ENCODE results near the gene FIBIN. TPM values are rescaled to one million over a fixed set of nuclear protein-coding genes. Genes with fewer than 3 reads are reported as not detected.

Gene FIBIN
- polyA plus RNA-seq, 1 donor from 2014 or later: not detected

- TF ChIP-seq EZH2 (IDR thresholded peaks at IDR 0.05; ENCODE audit: borderline replicate concordance, insufficient read depth, low read length, poor library complexity, severe bottlenecking) (no peak), EP300 (conservative IDR thresholded peaks at IDR 0.05; ENCODE audit: poor library complexity, severe bottlenecking) (no peak), TAF1 (IDR thresholded peaks at IDR 0.05; ENCODE audit: low read depth) (no peak), SMC3 (conservative IDR thresholded peaks at IDR 0.05; ENCODE audit: poor library complexity) (no peak), RAD21 (conservative IDR thresholded peaks at IDR 0.05) (no peak)
- H3K79me2 ChIP-seq (replicated peaks; ENCODE audit: insufficient read depth, low read length): no peaks in the 10 kb centered on the region
- H3K9me2 ChIP-seq (ENCODE audit: insufficient read depth, low read length): no peaks in the 10 kb centered on the region
- no peaks in the 10 kb centered on the region for H4K20me1 ChIP-seq (ENCODE audit: insufficient read depth)
- no peaks in the 10 kb centered on the region for H3K27me3 ChIP-seq (ENCODE audit: insufficient read depth, low read depth, low read length)
- no peak overlapping the region for H2AFZ ChIP-seq (ENCODE audit: low read depth, low read length)
- no peak overlapping the region for H3K9ac ChIP-seq (ENCODE audit: low read length)
- H3K4me2 ChIP-seq (ENCODE audit: low read length): no peak overlapping the region
- H3F3A ChIP-seq (ENCODE audit: insufficient read depth, low read length, poor library complexity, severe bottlenecking): no peaks in the 10 kb centered on the region
- no peak overlapping the region for H3K27ac ChIP-seq (ENCODE audit: low read length)
- H3K9me3 ChIP-seq (ENCODE audit: low read length): no peaks in the 10 kb centered on the region
- no peaks in the 10 kb centered on the region for H3K36me3 ChIP-seq (ENCODE audit: insufficient read depth, low read length)
- H3K4me3 ChIP-seq (ENCODE audit: low read length): no peak overlapping the region
These were observed 31.5 kb downstream of the FIBIN start for GRCh38 chr11:27025312-27025955.

GRCh38 chr11:27025957-27026733 is 32.2 kb downstream of the FIBIN start:
- TF ChIP-seq MXI1 (conservative IDR thresholded peaks at IDR 0.05; ENCODE audit: poor library complexity, severe bottlenecking) (no peak), TAF1 (IDR thresholded peaks at IDR 0.05; ENCODE audit: low read depth) (no peak), REST (IDR thresholded peaks at IDR 0.05; ENCODE audit: borderline replicate concordance) (no peak), POLR2AphosphoS5 (IDR thresholded peaks at IDR 0.05) (no peak), EZH2 (IDR thresholded peaks at IDR 0.05; ENCODE audit: borderline replicate concordance, insufficient read depth, low read length, poor library complexity, severe bottlenecking) (no peak), RAD21 (conservative IDR thresholded peaks at IDR 0.05) (no peak), SMC3 (conservative IDR thresholded peaks at IDR 0.05; ENCODE audit: poor library complexity) (no peak), EP300 (conservative IDR thresholded peaks at IDR 0.05; ENCODE audit: poor library complexity, severe bottlenecking) (no peak), CTCF (IDR thresholded peaks at IDR 0.05; ENCODE audit: poor library complexity, severe bottlenecking) (no peak)
- Histone ChIP-seq H3F3A (ENCODE audit: insufficient read depth, low read length, poor library complexity, severe bottlenecking) (no peaks in the 10 kb centered on the region), H3K4me3 (ENCODE audit: low read length) (no peak overlapping the region), H3K9ac (ENCODE audit: low read length) (no peak overlapping the region), H4K20me1 (ENCODE audit: insufficient read depth) (no peaks in the 10 kb centered on the region), H3K27ac (ENCODE audit: low read length) (no peak overlapping the region), H3K4me2 (ENCODE audit: low read length) (no peak overlapping the region), H2AFZ (ENCODE audit: low read depth, low read length) (no peak overlapping the region), H3K27me3 (ENCODE audit: insufficient read depth, low read depth, low read length) (no peaks in the 10 kb centered on the region), H3K79me2 (replicated peaks; ENCODE audit: insufficient read depth, low read length) (no peaks in the 10 kb centered on the region), H3K9me3 (ENCODE audit: low read length) (no peaks in the 10 kb centered on the region), H3K36me3 (ENCODE audit: insufficient read depth, low read length) (no peaks in the 10 kb centered on the region), H3K9me2 (ENCODE audit: insufficient read depth, low read length) (no peaks in the 10 kb centered on the region)
